Neutrophil (primary cell): Measurements from ENCODE around the gene DYDC1.
"Not testable (repeated sequence)": the region's sequence is repeated elsewhere in the genome, so short reads cannot be mapped to it uniquely, and the experiment has no call there.

Source experiments
- H3K27ac ChIP-seq: fragments of 200-600 bp; sonication (generic); 2 replicates; pipeline ENCODE4 v1.5.1; 2016; ENCODE audit warnings: mild to moderate bottlenecking, moderate library complexity
- H3K27me3 ChIP-seq: fragments of 200-600 bp; sonication (generic); 2 replicates; pipeline ENCODE4 v1.6.0; 2016; ENCODE audit warnings: mild to moderate bottlenecking
- H3K36me3 ChIP-seq: fragments of 200-600 bp; sonication (generic); 2 replicates; pipeline ENCODE4 v1.5.1; 2017
- H3K4me1 ChIP-seq, 2 experiments: fragments of 200-600 bp in 1 of 2; sonication (generic) in 1 of 2; 1 replicate in 1 of 2; 2 replicates in 1 of 2; pipeline versions ENCODE4 v1.5.1 to v1.6.1; 2013 to 2016; ENCODE audit warnings: low read depth in 1 of 2, low read length in 1 of 2, mild to moderate bottlenecking in 1 of 2, moderate library complexity in 1 of 2; ENCODE audit not compliant: control insufficient read depth in 1 of 2, insufficient read depth in 1 of 2
- H3K4me3 ChIP-seq, 2 experiments: fragments of 200-600 bp in 1 of 2; sonication (generic) in 1 of 2; 1 replicate in 1 of 2; 2 replicates in 1 of 2; pipeline ENCODE4 v1.5.1; 2013 to 2016; ENCODE audit warnings: low read depth in 1 of 2, low read length in 1 of 2, mild to moderate bottlenecking in 1 of 2, moderate library complexity in 1 of 2
- H3K9me3 ChIP-seq: fragments of 200-600 bp; sonication (generic); 2 replicates; pipeline ENCODE4 v1.5.1; 2016
- TF ChIP-seq, protein P1 (sequence below): fragments of 200-600 bp; sonication (generic); IDR thresholded peaks from 2 replicates; pipeline ENCODE4 v1.5.1; 2016; ENCODE audit warnings: antibody characterized with exemption

DYDC1 gene

DNA sequence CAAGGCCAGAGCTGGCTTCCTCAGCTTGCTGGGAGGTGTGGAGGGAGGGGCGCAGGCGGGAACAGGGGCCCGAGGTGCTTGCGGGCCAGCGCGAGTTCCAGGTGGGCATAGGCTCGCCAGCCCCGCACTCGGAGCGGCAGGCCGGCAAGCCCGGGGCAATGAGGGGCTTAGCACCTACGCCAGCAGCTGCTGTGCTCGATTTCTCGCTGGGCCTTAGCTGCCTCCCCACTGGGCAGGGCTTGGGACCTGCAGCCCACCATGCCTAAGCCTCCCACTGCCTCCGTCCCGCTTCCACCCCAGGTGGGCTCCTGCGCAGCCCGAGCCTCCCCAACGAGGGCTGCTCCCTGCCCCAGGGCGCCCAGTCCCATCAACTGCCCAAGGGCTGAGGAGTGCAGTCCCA lies 41.2 kb downstream of the DYDC1 start:
- Histone ChIP-seq H3K9me3 (no peaks in the 10 kb centered on the region), H3K27ac (no peak overlapping the region), H3K36me3 (no peaks in the 10 kb centered on the region), H3K4me3 (no peak overlapping the region), H3K4me1 (no peaks in the 10 kb centered on the region), H3K27me3 (no peaks in the 10 kb centered on the region)
- TF ChIP-seq, protein P1, sequence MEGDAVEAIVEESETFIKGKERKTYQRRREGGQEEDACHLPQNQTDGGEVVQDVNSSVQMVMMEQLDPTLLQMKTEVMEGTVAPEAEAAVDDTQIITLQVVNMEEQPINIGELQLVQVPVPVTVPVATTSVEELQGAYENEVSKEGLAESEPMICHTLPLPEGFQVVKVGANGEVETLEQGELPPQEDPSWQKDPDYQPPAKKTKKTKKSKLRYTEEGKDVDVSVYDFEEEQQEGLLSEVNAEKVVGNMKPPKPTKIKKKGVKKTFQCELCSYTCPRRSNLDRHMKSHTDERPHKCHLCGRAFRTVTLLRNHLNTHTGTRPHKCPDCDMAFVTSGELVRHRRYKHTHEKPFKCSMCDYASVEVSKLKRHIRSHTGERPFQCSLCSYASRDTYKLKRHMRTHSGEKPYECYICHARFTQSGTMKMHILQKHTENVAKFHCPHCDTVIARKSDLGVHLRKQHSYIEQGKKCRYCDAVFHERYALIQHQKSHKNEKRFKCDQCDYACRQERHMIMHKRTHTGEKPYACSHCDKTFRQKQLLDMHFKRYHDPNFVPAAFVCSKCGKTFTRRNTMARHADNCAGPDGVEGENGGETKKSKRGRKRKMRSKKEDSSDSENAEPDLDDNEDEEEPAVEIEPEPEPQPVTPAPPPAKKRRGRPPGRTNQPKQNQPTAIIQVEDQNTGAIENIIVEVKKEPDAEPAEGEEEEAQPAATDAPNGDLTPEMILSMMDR, result no peak

DNA sequence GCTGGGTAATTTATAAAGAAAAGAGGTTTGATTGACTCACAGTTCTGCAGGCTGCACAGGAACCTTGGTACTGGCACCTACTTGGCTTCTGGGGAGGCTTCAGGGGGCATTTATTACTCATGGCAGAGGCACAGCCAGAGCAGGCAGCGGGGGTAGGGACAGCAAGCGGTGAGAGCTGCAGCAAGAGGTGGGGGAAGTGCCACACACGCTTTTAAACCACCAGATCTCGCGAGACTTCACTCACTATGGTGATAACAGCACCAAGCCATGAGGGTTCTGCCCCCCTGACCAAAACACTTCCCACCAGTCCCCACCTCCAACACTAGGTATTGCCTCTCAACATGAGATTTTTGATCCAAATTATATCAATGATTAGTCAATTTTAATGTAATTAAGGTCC lies 43.0 kb downstream of the DYDC1 start:
- H3K9me3 ChIP-seq, result no peaks in the 10 kb centered on the region

GRCh38 chr10:80305989-80306388 lies 50.6 kb downstream of the DYDC1 start:
- not testable (repeated sequence) for H3K36me3 ChIP-seq, H3K9me3 ChIP-seq, H3K27ac ChIP-seq, H3K27me3 ChIP-seq, H3K4me3 ChIP-seq, H3K4me1 ChIP-seq

More for the DNA sequence above, 43.0 kb downstream of the DYDC1 start:
- Histone ChIP-seq H3K27ac (no peak overlapping the region), H3K36me3 (no peaks in the 10 kb centered on the region), H3K27me3 (no peaks in the 10 kb centered on the region), H3K4me3 (no peak overlapping the region), H3K4me1 (no peaks in the 10 kb centered on the region)
- TF ChIP-seq, protein P1, result no peak

- H3K27me3 ChIP-seq, result no peaks in the 10 kb centered on the region
- no peaks in the 10 kb centered on the region for H3K36me3 ChIP-seq
- no peak overlapping the region for H3K27ac ChIP-seq
- TF ChIP-seq, protein P1, result no peak
- no peak overlapping the region for H3K4me3 ChIP-seq
- H3K9me3 ChIP-seq, result no peaks in the 10 kb centered on the region
- no peaks in the 10 kb centered on the region for H3K4me1 ChIP-seq
Observed at GRCh38 chr10:80296942-80297341, 59.6 kb downstream of the DYDC1 start.

GRCh38 chr10:80292607-80293239 lies 63.8 kb downstream of the DYDC1 start:
- Histone ChIP-seq H3K9me3 (no peaks in the 10 kb centered on the region), H3K4me3 (no peak overlapping the region), H3K27me3 (peaks cover 3% of the 10 kb centered on the region), H3K27ac (no peak overlapping the region), H3K4me1 (no peaks in the 10 kb centered on the region), H3K36me3 (no peaks in the 10 kb centered on the region)
- TF ChIP-seq, protein P1, result no peak

DNA sequence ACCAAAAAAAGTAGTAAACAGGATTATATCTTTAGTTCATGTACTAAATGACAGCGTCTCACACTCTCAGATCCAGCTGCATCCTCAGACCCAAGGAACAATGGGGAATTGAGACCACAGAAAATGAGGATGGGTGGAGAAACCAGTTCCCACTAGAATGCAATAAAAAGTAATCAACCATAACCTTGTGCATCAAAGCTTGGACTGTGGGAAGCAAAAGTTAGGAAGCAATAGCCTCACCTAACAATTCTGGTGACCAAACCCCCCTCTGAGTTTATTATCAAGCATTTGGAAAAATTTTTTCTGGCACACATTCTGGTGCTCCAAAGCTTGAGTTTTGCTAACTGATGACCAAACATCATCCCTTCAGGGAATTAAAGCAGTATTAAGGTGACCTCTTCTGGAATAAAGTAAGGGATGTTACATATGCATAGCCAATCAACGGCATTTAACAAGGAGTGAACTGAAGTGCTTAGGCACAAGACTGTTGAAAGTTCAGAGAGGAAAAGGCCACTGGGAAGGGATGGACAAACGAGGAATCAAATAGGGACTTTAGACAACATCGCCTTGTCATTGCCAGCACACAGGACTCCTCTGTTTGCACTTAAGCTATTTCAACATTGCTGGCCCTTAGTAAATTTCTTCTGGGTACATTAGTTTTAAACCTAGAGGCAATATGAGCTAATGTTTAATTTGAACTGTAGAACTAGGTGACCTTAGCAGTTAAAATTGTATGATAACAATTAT lies 65.9 kb downstream of the DYDC1 start:
- H3K9me3 ChIP-seq, result no peaks in the 10 kb centered on the region
- no peaks in the 10 kb centered on the region for H3K4me1 ChIP-seq
- TF ChIP-seq, protein P1, result no peak
- H3K27me3 ChIP-seq, result peaks cover 3% of the 10 kb centered on the region
- no peak overlapping the region for H3K27ac ChIP-seq
- H3K36me3 ChIP-seq, result no peaks in the 10 kb centered on the region
- H3K4me3 ChIP-seq, result no peak overlapping the region
